GM19397 (cell line): ENCODE results near the gene FGGY.
"Not testable (repeated sequence)": the region's sequence is repeated elsewhere in the genome, so short reads cannot be mapped to it uniquely, and the experiment has no call there.

ENCODE experiments used
- ATAC-seq: cut with Tn5 transposase; IDR thresholded peaks from one replicate; pipeline ENCODE4 v1.9.1; 2021; ENCODE audit warnings: mild to moderate bottlenecking, moderate library complexity; ENCODE audit not compliant: unreplicated experiment

The FGGY gene

GRCh38 chr1:59288046-59288445 lies 8.8 kb upstream of the FGGY start:
- ATAC-seq = no peak

GRCh38 chr1:59289570-59289969 lies 7.3 kb upstream of the FGGY start:
- ATAC-seq = no peak

GRCh38 chr1:59290193-59290949 lies 6.5 kb upstream of the FGGY start:
- peak; percentile 81 for ATAC-seq

GRCh38 chr1:59291561-59291960 lies 5.3 kb upstream of the FGGY start:
- no peak for ATAC-seq

- ATAC-seq = no peak
Measured at GRCh38 chr1:59292562-59292961, 4.3 kb upstream of the FGGY start.

- no peak for ATAC-seq
Measured at GRCh38 chr1:59293206-59293605, 3.7 kb upstream of the FGGY start.

- ATAC-seq = no peak
Measured at GRCh38 chr1:59293849-59294248, 3.0 kb upstream of the FGGY start.

- no peak for ATAC-seq
Measured at GRCh38 chr1:59294423-59294822, 2.5 kb upstream of the FGGY start.

GRCh38 chr1:59295618-59296017 lies 1.3 kb upstream of the FGGY start:
- no peak for ATAC-seq

- ATAC-seq = no peak
Measured at GRCh38 chr1:59298026-59298583, 1.2 kb downstream of the FGGY start.

GRCh38 chr1:59298710-59299346 lies 1.9 kb downstream of the FGGY start:
- no peak for ATAC-seq

- ATAC-seq = not testable (repeated sequence)
Measured at GRCh38 chr1:59299670-59300069, 2.8 kb downstream of the FGGY start.

- no peak for ATAC-seq
Measured at GRCh38 chr1:59302297-59302696, 5.4 kb downstream of the FGGY start.

- ATAC-seq = no peak
Measured at GRCh38 chr1:59302871-59303270, 6.0 kb downstream of the FGGY start.

GRCh38 chr1:59305188-59305587 lies 8.3 kb downstream of the FGGY start:
- ATAC-seq = no peak

GRCh38 chr1:59307591-59307990 lies 10.7 kb downstream of the FGGY start:
- no peak for ATAC-seq

GRCh38 chr1:59308839-59309238 lies 11.9 kb downstream of the FGGY start:
- no peak for ATAC-seq

GRCh38 chr1:59309392-59309791 lies 12.5 kb downstream of the FGGY start:
- no peak for ATAC-seq

GRCh38 chr1:59309795-59310548 lies 13.1 kb downstream of the FGGY start:
- ATAC-seq = no peak

- ATAC-seq = no peak
Measured at GRCh38 chr1:59310549-59311250, 13.8 kb downstream of the FGGY start.
